ENCODE results near the gene NRROS. TPM values are rescaled to one million over a fixed set of nuclear protein-coding genes. Genes with fewer than 3 reads are reported as not detected.
A peak's percentile ranks its signal among the peaks of the same experiment; 100 is the strongest.
"Not testable (repeated sequence)": the region's sequence is repeated elsewhere in the genome, so short reads cannot be mapped to it uniquely, and the experiment has no call there.

The NRROS gene
- total RNA-seq: 20.7 TPM
- long read RNA-seq, partial matches to known transcripts: 0 of 14 reads
- long read RNA-seq, other reads (novel, unspliced or antisense): 11 of 14 reads

GRCh38 chr3:196639483-196640296 lies at the start of gene NRROS:
Gene NRROS, plus strand, starts transcription at chr3:196639694. Its CDS starts 14,846 bp downstream, at chr3:196654540.
- DNase-seq (ENCODE audit: low spot score): no peak

GRCh38 chr3:196590279-196590678 lies 49.2 kb upstream of the NRROS start:
- no peak for DNase-seq (ENCODE audit: low spot score)

DNA sequence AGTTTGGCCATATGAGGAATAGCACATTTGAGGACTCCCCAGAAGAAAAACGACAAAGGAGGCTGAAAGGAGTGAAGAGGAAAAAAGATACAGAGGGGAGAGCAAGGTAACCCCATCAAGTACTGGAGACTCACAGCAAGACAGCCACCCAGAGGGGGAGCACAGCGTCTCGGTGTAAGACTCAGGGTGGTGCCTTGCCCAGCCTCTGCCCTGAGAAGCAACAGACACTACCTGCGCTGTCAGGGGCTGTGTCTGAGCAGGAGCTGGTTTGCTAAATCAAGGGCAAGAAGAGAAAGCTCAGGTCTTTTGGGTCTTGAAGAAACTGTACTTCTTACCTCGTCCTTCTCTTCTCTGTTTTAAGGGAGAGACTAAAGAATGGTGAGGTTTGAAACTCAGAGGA lies 43.1 kb upstream of the NRROS start:
- no peak for DNase-seq (ENCODE audit: low spot score)

DNA sequence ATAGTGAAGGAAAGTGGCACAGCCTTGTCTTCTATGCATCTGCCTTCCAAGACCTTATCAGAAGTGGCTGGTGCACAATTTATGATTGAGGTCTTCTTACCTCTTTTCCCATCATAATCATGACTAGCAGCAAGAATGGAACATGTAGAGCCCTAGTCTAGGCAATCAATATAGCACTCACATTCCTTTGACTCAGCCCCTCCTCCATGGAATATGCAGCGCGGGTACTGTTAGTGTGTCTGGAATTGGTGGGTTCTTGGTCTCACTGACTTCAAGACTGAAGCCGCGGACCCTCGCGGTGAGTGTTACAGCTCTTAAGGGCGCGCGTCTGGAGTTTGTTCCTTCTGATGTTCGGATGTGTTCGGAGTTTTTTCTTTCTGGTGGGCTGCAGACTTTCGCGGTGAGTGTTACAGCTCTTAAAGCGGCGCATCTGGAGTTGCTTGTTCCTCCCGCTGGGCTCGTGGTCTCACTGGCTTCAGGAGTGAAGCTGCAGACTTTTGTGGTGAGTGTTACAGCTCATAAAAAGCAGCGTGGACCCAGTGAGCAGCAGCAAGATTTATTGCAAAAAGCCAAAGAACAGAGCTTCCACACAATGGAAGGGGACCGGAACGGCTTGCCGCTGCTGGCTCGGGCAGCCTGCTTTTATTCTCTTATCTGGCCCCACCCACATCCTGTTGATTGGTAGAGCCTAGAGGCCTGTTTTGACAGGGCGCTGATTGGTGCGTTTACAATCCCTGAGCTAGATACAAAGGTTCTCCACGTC lies 41.3 kb upstream of the NRROS start:
- DNase-seq (ENCODE audit: low spot score): not testable (repeated sequence)

DNA sequence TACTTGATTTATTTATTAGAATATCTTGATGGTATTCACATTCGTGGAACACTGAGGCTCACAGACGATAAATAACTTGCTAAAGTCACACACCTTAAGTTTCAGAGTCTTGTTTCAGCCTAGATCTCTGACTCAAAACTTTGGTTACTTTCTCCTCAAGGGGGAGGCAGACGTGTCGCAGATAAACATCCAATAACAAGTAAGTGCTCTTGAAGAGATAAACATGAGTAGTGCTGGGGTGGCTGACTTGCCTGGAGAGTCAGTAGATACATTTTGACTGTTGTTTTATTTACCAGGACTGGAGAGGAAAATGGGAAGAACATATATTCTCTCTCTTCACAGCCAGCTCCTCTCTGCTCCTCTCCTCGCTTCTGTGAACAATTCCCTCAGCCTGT lies 39.8 kb upstream of the NRROS start:
- DNase-seq (ENCODE audit: low spot score): no peak

DNA sequence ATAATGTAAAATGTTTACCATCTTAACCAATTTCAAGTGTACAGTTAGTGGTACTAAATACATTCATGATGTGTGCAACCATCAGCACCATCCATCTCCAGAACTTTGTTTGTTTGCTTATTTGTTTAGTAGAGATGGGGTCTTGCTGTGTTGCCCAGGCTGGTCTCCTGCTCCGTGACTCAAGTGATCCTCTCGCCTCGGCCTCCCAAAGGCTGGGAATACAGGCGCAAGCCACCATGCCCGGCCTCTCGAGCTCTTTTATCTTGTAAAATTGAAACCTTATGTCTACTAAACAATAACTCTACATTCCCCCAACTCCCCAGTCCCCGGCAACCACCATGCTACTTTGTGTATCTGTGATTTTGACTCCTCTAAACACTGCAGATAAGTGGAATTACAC lies 39.1 kb upstream of the NRROS start:
- no peak for DNase-seq (ENCODE audit: low spot score)

GRCh38 chr3:196602673-196603072 lies 36.8 kb upstream of the NRROS start:
- no peak for DNase-seq (ENCODE audit: low spot score)

GRCh38 chr3:196603683-196604082 lies 35.8 kb upstream of the NRROS start:
- DNase-seq (ENCODE audit: low spot score): no peak

DNA sequence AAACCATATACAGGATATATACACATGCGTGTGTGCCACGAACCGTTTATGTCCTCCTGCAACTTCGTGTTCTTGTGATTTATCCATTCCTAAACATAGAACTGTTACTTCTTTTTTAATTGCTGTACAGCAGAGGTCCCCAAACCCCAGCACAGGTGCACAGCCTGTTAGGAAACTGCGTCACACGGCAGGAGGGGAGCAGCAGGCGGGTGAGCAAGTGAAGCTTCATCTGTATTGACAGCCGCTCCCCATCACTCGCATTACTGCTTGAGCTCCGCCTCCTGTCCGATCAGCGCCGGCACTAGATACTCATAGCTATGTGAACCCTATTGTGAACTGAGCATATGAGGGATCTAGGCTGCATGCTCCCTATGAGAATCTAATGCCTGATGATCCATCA lies 34.9 kb upstream of the NRROS start:
- DNase-seq (ENCODE audit: low spot score): no peak

- no peak for DNase-seq (ENCODE audit: low spot score)
Observed at GRCh38 chr3:196608693-196609092, 30.8 kb upstream of the NRROS start.

DNA sequence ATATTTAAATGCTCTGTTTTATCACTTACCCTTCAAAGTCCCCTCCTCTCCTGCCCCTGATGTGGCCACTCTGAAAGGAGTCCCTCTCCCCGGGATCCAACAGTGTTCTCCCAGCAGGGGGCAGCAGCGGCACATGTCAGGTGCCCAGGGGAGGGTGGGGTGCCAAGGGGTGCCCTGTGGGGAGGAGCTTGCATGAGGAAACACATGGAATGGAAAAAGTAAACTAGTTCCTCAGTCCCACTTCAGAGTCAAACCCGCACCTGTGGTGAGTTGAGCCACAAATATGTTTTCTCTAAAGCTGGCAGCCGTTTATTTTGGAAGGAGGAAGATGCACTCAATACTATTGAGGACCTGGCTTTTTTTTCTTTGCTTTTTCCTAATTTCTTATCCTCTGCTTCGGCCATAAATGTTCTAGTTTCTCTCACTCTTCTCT lies 30.1 kb upstream of the NRROS start:
- DNase-seq (ENCODE audit: low spot score): peak; percentile 94

- no peak for DNase-seq (ENCODE audit: low spot score)
Observed at GRCh38 chr3:196609805-196610515, 29.5 kb upstream of the NRROS start.

GRCh38 chr3:196611761-196612483 lies 27.6 kb upstream of the NRROS start:
- no peak for DNase-seq (ENCODE audit: low spot score)

- not testable (repeated sequence) for DNase-seq (ENCODE audit: low spot score)
Observed at GRCh38 chr3:196615234-196615633, 24.3 kb upstream of the NRROS start.

- DNase-seq (ENCODE audit: low spot score): no peak
Observed at GRCh38 chr3:196617256-196617655, 22.2 kb upstream of the NRROS start.

DNA sequence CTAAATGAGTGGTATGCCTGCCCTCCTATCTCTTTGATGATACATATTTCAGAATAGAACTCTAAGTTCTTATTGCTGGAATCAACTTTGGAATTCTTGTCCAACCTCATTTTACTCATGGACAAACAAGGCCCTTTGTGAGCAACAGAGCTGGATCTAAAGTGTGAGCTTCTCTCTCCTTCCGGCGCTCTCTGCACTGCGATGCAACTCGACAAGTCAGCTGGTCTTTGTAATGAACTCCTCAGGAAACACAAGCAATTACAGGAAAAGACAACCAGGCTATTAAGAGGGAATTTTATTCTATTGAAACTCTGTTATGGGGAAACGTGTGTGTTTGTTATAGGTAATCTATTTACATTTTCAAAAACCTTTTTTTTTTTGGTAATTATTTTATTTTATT lies 20.3 kb upstream of the NRROS start:
- DNase-seq (ENCODE audit: low spot score): no peak

DNA sequence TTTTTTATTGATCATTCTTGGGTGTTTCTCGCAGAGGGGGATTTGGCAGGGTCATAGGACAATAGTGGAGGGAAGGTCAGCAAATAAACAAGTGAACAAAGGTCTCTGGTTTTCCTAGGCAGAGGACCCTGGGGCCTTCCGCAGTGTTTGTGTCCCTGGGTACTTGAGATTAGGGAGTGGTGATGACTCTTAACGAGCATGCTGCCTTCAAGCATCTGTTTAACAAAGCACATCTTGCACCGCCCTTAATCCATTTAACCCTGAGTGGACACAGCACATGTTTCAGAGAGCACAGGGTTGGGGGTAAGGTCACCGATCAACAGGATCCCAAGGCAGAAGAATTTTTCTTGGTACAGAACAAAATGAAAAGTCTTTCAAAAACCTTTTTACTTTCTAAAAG lies 19.9 kb upstream of the NRROS start:
- DNase-seq (ENCODE audit: low spot score): not testable (repeated sequence)

GRCh38 chr3:196620161-196620604 lies 19.3 kb upstream of the NRROS start:
- no peak for DNase-seq (ENCODE audit: low spot score)

DNA sequence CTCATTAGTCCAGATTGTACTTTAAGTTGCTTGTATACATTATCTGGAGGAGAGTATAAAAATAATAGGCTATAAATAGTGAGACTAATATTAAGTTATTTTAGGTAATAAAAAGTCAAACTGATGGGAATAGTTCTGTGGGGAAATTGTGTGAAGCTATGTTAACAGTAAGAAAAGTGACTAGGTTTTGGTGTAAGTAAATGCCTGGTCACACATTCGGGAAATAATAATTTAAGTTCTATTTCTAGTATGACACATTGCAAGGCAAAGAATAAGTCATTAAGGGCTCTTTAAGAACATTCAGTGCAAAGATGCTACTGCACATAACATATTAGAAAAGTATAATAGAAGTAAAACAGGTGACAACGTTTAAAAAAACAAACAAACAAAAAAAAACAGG lies 18.8 kb upstream of the NRROS start:
- DNase-seq (ENCODE audit: low spot score): no peak

DNA sequence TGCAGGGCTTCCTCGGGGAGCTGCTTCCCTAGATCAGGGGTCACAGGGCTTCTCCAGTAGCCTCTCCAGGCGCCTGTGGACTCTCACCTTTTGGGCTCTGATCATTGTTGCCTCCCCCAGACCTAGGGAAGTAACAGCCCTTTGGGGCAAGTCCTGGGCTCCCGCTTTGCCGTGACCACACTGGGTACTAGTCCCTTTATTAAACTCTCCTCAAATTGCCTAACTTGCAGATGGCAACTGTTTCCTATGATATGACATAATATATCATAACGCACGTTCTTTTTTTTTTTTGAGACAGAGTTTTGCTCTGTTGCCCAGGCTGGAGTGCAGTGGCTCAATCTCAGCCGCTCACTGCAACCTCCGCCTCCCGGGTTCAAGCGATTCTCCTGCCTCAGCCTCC lies 17.9 kb upstream of the NRROS start:
- DNase-seq (ENCODE audit: low spot score): no peak

Data from mesenteric fat pad (tissue), 1 donor.